ENCODE data around the gene FYN. TPM values are rescaled to one million over a fixed set of nuclear protein-coding genes. Genes with fewer than 3 reads are reported as not detected.
"Not testable (repeated sequence)": the region's sequence is repeated elsewhere in the genome, so short reads cannot be mapped to it uniquely, and the experiment has no call there.

The FYN gene
- total RNA-seq, 1 experiment from 2014 or later, result 7.2 TPM

- H3K4me1 ChIP-seq, result peaks cover 4% of the 10 kb centered on the region; the same call in 1 of the 2 replicates
- Mint-ChIP-seq H3K27ac (ENCODE audit: unreplicated experiment) (no peak overlapping the region), H3K4me1 (ENCODE audit: low read depth, unreplicated experiment) (no peaks in the 10 kb centered on the region), H3K4me3 (ENCODE audit: unreplicated experiment) (no peak overlapping the region), H3K36me3 (ENCODE audit: insufficient read depth, unreplicated experiment) (no peaks in the 10 kb centered on the region), H3K9me3 (ENCODE audit: unreplicated experiment) (no peaks in the 10 kb centered on the region), H3K27me3 (ENCODE audit: insufficient read depth, unreplicated experiment) (no peaks in the 10 kb centered on the region)
- POLR2A ChIA-PET, result no interaction called here
- no peak for TF ChIP-seq CTCF (IDR thresholded peaks at IDR 0.05; ENCODE audit: insufficient read depth in 1 of 2, low read depth in 1 of 2, low read length in 1 of 2, severe bottlenecking in 1 of 2, unreplicated experiment in 1 of 2)
- no peak overlapping the region for H3K4me3 ChIP-seq (ENCODE audit: low read depth, low read length)
- DNase-seq, result no peak
- no peaks in the 10 kb centered on the region for H3K36me3 ChIP-seq (ENCODE audit: control insufficient read depth, insufficient read depth, low read length)
- intact Hi-C loops (cut with micrococcal nuclease; ENCODE audit: unreplicated experiment), result no loop called here
- no peaks in the 10 kb centered on the region for H3K9me3 ChIP-seq
- CTCF ChIA-PET, result no interaction called here
- no TSS peak for BruUV-seq (replicated peaks)
- no peaks in the 10 kb centered on the region for H3K27me3 ChIP-seq (replicated peaks; ENCODE audit: control insufficient read depth, insufficient read depth, low read length)
These were observed 35.4 kb downstream of the FYN start for GRCh38 chr6:111837641-111838500.

GRCh38 chr6:111837007-111837406 is 36.2 kb downstream of the FYN start:
- H3K4me1 ChIP-seq, result no peaks in the 10 kb centered on the region
- no peaks in the 10 kb centered on the region for H3K27me3 Mint-ChIP-seq (ENCODE audit: insufficient read depth, unreplicated experiment)
- H3K27me3 ChIP-seq (replicated peaks; ENCODE audit: control insufficient read depth, insufficient read depth, low read length), result no peaks in the 10 kb centered on the region
- ChIA-PET CTCF (no interaction called here), POLR2A (no interaction called here)
- H3K36me3 ChIP-seq (ENCODE audit: control insufficient read depth, insufficient read depth, low read length), result no peaks in the 10 kb centered on the region
- no peak for DNase-seq
- no peak for TF ChIP-seq CTCF (IDR thresholded peaks at IDR 0.05; ENCODE audit: insufficient read depth in 1 of 2, low read depth in 1 of 2, low read length in 1 of 2, severe bottlenecking in 1 of 2, unreplicated experiment in 1 of 2)
- no peaks in the 10 kb centered on the region for H3K36me3 Mint-ChIP-seq (ENCODE audit: insufficient read depth, unreplicated experiment)
- intact Hi-C loops (cut with micrococcal nuclease; ENCODE audit: unreplicated experiment), result no loop called here
- no peaks in the 10 kb centered on the region for H3K9me3 ChIP-seq
- H3K27ac Mint-ChIP-seq (ENCODE audit: unreplicated experiment), result no peak overlapping the region
- H3K4me1 Mint-ChIP-seq (ENCODE audit: low read depth, unreplicated experiment), result no peaks in the 10 kb centered on the region
- H3K4me3 Mint-ChIP-seq (ENCODE audit: unreplicated experiment), result no peak overlapping the region
- no peak overlapping the region for H3K4me3 ChIP-seq (ENCODE audit: low read depth, low read length)
- no TSS peak for BruUV-seq (replicated peaks)
- no peaks in the 10 kb centered on the region for H3K9me3 Mint-ChIP-seq (ENCODE audit: unreplicated experiment)

GRCh38 chr6:111835807-111836206 is 37.4 kb downstream of the FYN start:
- no peaks in the 10 kb centered on the region for H3K27me3 Mint-ChIP-seq (ENCODE audit: insufficient read depth, unreplicated experiment)
- ChIA-PET POLR2A (no interaction called here), CTCF (no interaction called here)
- no peaks in the 10 kb centered on the region for H3K9me3 Mint-ChIP-seq (ENCODE audit: unreplicated experiment)
- no peaks in the 10 kb centered on the region for H3K36me3 Mint-ChIP-seq (ENCODE audit: insufficient read depth, unreplicated experiment)
- H3K4me3 Mint-ChIP-seq (ENCODE audit: unreplicated experiment), result no peak overlapping the region
- no peaks in the 10 kb centered on the region for H3K4me1 ChIP-seq
- H3K36me3 ChIP-seq (ENCODE audit: control insufficient read depth, insufficient read depth, low read length), result no peaks in the 10 kb centered on the region
- no peaks in the 10 kb centered on the region for H3K27me3 ChIP-seq (replicated peaks; ENCODE audit: control insufficient read depth, insufficient read depth, low read length)
- no peak for DNase-seq
- intact Hi-C loops (cut with micrococcal nuclease; ENCODE audit: unreplicated experiment), result no loop called here
- no peak for TF ChIP-seq CTCF (IDR thresholded peaks at IDR 0.05; ENCODE audit: insufficient read depth in 1 of 2, low read depth in 1 of 2, low read length in 1 of 2, severe bottlenecking in 1 of 2, unreplicated experiment in 1 of 2)
- H3K4me1 Mint-ChIP-seq (ENCODE audit: low read depth, unreplicated experiment), result no peaks in the 10 kb centered on the region
- H3K4me3 ChIP-seq (ENCODE audit: low read depth, low read length), result no peak overlapping the region
- no peaks in the 10 kb centered on the region for H3K9me3 ChIP-seq
- no TSS peak for BruUV-seq (replicated peaks)
- H3K27ac Mint-ChIP-seq (ENCODE audit: unreplicated experiment), result no peak overlapping the region

- BruUV-seq (replicated peaks); H3K4me1 Mint-ChIP-seq (ENCODE audit: low read depth, unreplicated experiment); POLR2A ChIA-PET; H3K27me3 ChIP-seq (replicated peaks; ENCODE audit: control insufficient read depth, insufficient read depth, low read length); H3K27me3 Mint-ChIP-seq (ENCODE audit: insufficient read depth, unreplicated experiment); DNase-seq; H3K4me3 Mint-ChIP-seq (ENCODE audit: unreplicated experiment); H3K4me3 ChIP-seq (ENCODE audit: low read depth, low read length); CTCF ChIA-PET; H3K9me3 ChIP-seq; H3K4me1 ChIP-seq; H3K36me3 Mint-ChIP-seq (ENCODE audit: insufficient read depth, unreplicated experiment); H3K27ac Mint-ChIP-seq (ENCODE audit: unreplicated experiment); H3K36me3 ChIP-seq (ENCODE audit: control insufficient read depth, insufficient read depth, low read length); intact Hi-C loops (cut with micrococcal nuclease; ENCODE audit: unreplicated experiment); H3K9me3 Mint-ChIP-seq (ENCODE audit: unreplicated experiment): not testable (repeated sequence)
These were observed 37.9 kb downstream of the FYN start for GRCh38 chr6:111835398-111835797.
